Activated CD8-positive, alpha-beta memory T cell treated with anti-CD3 and anti-CD28 coated beads for 1 hour (primary cell): ENCODE results near the gene TUBD1.
A peak's percentile ranks its signal among the peaks of the same experiment; 100 is the strongest.
"Not testable (repeated sequence)": the region's sequence is repeated elsewhere in the genome, so short reads cannot be mapped to it uniquely, and the experiment has no call there.

Experiments
- DNase-seq, 2 donors: peaks; one replicate each; pipeline ENCODE4 v3.0.0-alpha.2; 2020; ENCODE audit warnings: low read depth in 1 of 2; ENCODE audit errors: extremely low read depth in 1 of 2

The TUBD1 gene

GRCh38 chr17:59845595-59846393 is 46.9 kb downstream of the TUBD1 start:
- DNase-seq = no peak

GRCh38 chr17:59844884-59845594 is 47.7 kb downstream of the TUBD1 start:
- no peak for DNase-seq

GRCh38 chr17:59842901-59843652 is 49.7 kb downstream of the TUBD1 start:
- peak in 1 of 2 donors; percentile 24 for DNase-seq

GRCh38 chr17:59841882-59842263 is 50.9 kb downstream of the TUBD1 start:
- not testable (repeated sequence) for DNase-seq

- DNase-seq = not testable (repeated sequence)
Measured at GRCh38 chr17:59841091-59841881, 51.5 kb downstream of the TUBD1 start.

- no peak for DNase-seq
Measured at GRCh38 chr17:59840329-59841090, 52.2 kb downstream of the TUBD1 start.

- no peak for DNase-seq
Measured at GRCh38 chr17:59839651-59840328, 53.0 kb downstream of the TUBD1 start.

- DNase-seq = no peak
Measured at GRCh38 chr17:59838052-59838916, 54.5 kb downstream of the TUBD1 start.

GRCh38 chr17:59837308-59838051 is 55.3 kb downstream of the TUBD1 start:
- DNase-seq = peak; percentile 30 to 37

- no peak for DNase-seq
Measured at GRCh38 chr17:59832883-59833379, 59.8 kb downstream of the TUBD1 start.

- no peak for DNase-seq
Measured at GRCh38 chr17:59830846-59831486, 61.8 kb downstream of the TUBD1 start.

GRCh38 chr17:59830007-59830630 is 62.6 kb downstream of the TUBD1 start:
- DNase-seq = no peak

- DNase-seq = no peak
Measured at GRCh38 chr17:59829217-59830006, 63.3 kb downstream of the TUBD1 start.

GRCh38 chr17:59828819-59829216 is 63.9 kb downstream of the TUBD1 start:
- not testable (repeated sequence) for DNase-seq

- no peak for DNase-seq
Measured at GRCh38 chr17:59828478-59828760, 64.3 kb downstream of the TUBD1 start.
